Measurements from ENCODE around the gene ANKRD37. TPM values are rescaled to one million over a fixed set of nuclear protein-coding genes. Genes with fewer than 3 reads are reported as not detected.

ANKRD37 gene

GRCh38 chr4:185437809-185438208 is 41.2 kb downstream of the ANKRD37 start:
- DNase-seq, result no peak
- no peak overlapping the region for H3K18ac ChIP-seq (ENCODE audit: low read depth in 1 of 2, low read length in 2 of 2)
- no peaks in the 10 kb centered on the region for H3K36me3 ChIP-seq (ENCODE audit: control insufficient read depth in 1 of 2, insufficient read depth in 2 of 2, low read depth in 1 of 2, low read length in 2 of 2)
- no peak overlapping the region for H3K4me3 ChIP-seq (ENCODE audit: insufficient read depth in 1 of 2, low read depth in 1 of 2, low read length in 2 of 2)
- no peak overlapping the region for H3K14ac ChIP-seq (ENCODE audit: low read length in 2 of 2)
- H4K8ac ChIP-seq (ENCODE audit: low read length), result no peak overlapping the region
- no peak overlapping the region for H3K4ac ChIP-seq (ENCODE audit: low read depth in 1 of 2, low read length in 2 of 2)
- H2BK15ac ChIP-seq (ENCODE audit: low read depth, poor library complexity, severe bottlenecking), result no peak overlapping the region
- no peak overlapping the region for H3K9ac ChIP-seq (ENCODE audit: low read length)
- no peak overlapping the region for H3K4me2 ChIP-seq (ENCODE audit: low read length, poor library complexity, severe bottlenecking)
- H2BK5ac ChIP-seq (ENCODE audit: low read depth, low read length, poor library complexity, severe bottlenecking), result no peak overlapping the region
- H2AK5ac ChIP-seq (ENCODE audit: low read length, severe bottlenecking), result no peak overlapping the region
- no peak overlapping the region for H4K91ac ChIP-seq (ENCODE audit: low read length)
- no peaks in the 10 kb centered on the region for H3K4me1 ChIP-seq (ENCODE audit: control insufficient read depth, insufficient read depth, low read depth, low read length)
- no peak overlapping the region for H3K23ac ChIP-seq (ENCODE audit: low read length in 2 of 2)
- no peak overlapping the region for H3K27ac ChIP-seq (ENCODE audit: low read length, poor library complexity, severe bottlenecking)
- no peaks in the 10 kb centered on the region for H3K9me3 ChIP-seq (ENCODE audit: control insufficient read depth, low read length)
- no peaks in the 10 kb centered on the region for H3K27me3 ChIP-seq (ENCODE audit: control insufficient read depth in 1 of 2, insufficient read depth in 1 of 2, low read length in 2 of 2)
- H2BK12ac ChIP-seq (ENCODE audit: low read length in 2 of 2), result no peak overlapping the region
- H2AFZ ChIP-seq (ENCODE audit: low read depth, low read length), result no peak overlapping the region
- H3K79me1 ChIP-seq (replicated peaks; ENCODE audit: low read length, poor library complexity, severe bottlenecking), result no peaks in the 10 kb centered on the region
- no peak overlapping the region for H2BK120ac ChIP-seq (ENCODE audit: low read depth, low read length)

GRCh38 chr4:185441479-185441878 is 44.8 kb downstream of the ANKRD37 start:
- no peak overlapping the region for H3K4ac ChIP-seq (ENCODE audit: low read depth in 1 of 2, low read length in 2 of 2)
- H3K23ac ChIP-seq (ENCODE audit: low read length in 2 of 2), result no peak overlapping the region
- H3K79me1 ChIP-seq (replicated peaks; ENCODE audit: low read length, poor library complexity, severe bottlenecking), result no peaks in the 10 kb centered on the region
- H2BK5ac ChIP-seq (ENCODE audit: low read depth, low read length, poor library complexity, severe bottlenecking), result no peak overlapping the region
- no peak overlapping the region for H2BK12ac ChIP-seq (ENCODE audit: low read length in 2 of 2)
- H2AK5ac ChIP-seq (ENCODE audit: low read length, severe bottlenecking), result no peak overlapping the region
- no peak overlapping the region for H3K9ac ChIP-seq (ENCODE audit: low read length)
- H3K18ac ChIP-seq (ENCODE audit: low read depth in 1 of 2, low read length in 2 of 2), result no peak overlapping the region
- no peak overlapping the region for H2BK15ac ChIP-seq (ENCODE audit: low read depth, poor library complexity, severe bottlenecking)
- H2BK120ac ChIP-seq (ENCODE audit: low read depth, low read length), result no peak overlapping the region
- H3K36me3 ChIP-seq (ENCODE audit: control insufficient read depth in 1 of 2, insufficient read depth in 2 of 2, low read depth in 1 of 2, low read length in 2 of 2), result no peaks in the 10 kb centered on the region
- H4K91ac ChIP-seq (ENCODE audit: low read length), result no peak overlapping the region
- no peak overlapping the region for H3K4me2 ChIP-seq (ENCODE audit: low read length, poor library complexity, severe bottlenecking)
- H3K4me1 ChIP-seq (ENCODE audit: control insufficient read depth, insufficient read depth, low read depth, low read length), result no peaks in the 10 kb centered on the region
- no peak overlapping the region for H4K8ac ChIP-seq (ENCODE audit: low read length)
- H3K27ac ChIP-seq (ENCODE audit: low read length, poor library complexity, severe bottlenecking), result no peak overlapping the region
- H3K27me3 ChIP-seq (ENCODE audit: control insufficient read depth in 1 of 2, insufficient read depth in 1 of 2, low read length in 2 of 2), result no peaks in the 10 kb centered on the region
- H3K14ac ChIP-seq (ENCODE audit: low read length in 2 of 2), result no peak overlapping the region
- H3K9me3 ChIP-seq (ENCODE audit: control insufficient read depth, low read length), result no peaks in the 10 kb centered on the region
- H3K4me3 ChIP-seq (ENCODE audit: insufficient read depth in 1 of 2, low read depth in 1 of 2, low read length in 2 of 2), result no peak overlapping the region
- 100% methylated on average over 1 of the region's 2 CpGs for WGBS
- no peak overlapping the region for H2AFZ ChIP-seq (ENCODE audit: low read depth, low read length)
- DNase-seq, result no peak

- H3K14ac ChIP-seq (ENCODE audit: low read length in 2 of 2), result no peak overlapping the region
- H4K8ac ChIP-seq (ENCODE audit: low read length), result no peak overlapping the region
- no peak overlapping the region for H3K27ac ChIP-seq (ENCODE audit: low read length, poor library complexity, severe bottlenecking)
- no peak overlapping the region for H2BK120ac ChIP-seq (ENCODE audit: low read depth, low read length)
- no peak overlapping the region for H2BK5ac ChIP-seq (ENCODE audit: low read depth, low read length, poor library complexity, severe bottlenecking)
- no peak overlapping the region for H2AK5ac ChIP-seq (ENCODE audit: low read length, severe bottlenecking)
- no peak overlapping the region for H3K9ac ChIP-seq (ENCODE audit: low read length)
- H2AFZ ChIP-seq (ENCODE audit: low read depth, low read length), result no peak overlapping the region
- no peak overlapping the region for H3K18ac ChIP-seq (ENCODE audit: low read depth in 1 of 2, low read length in 2 of 2)
- H3K36me3 ChIP-seq (ENCODE audit: control insufficient read depth in 1 of 2, insufficient read depth in 2 of 2, low read depth in 1 of 2, low read length in 2 of 2), result no peaks in the 10 kb centered on the region
- no peaks in the 10 kb centered on the region for H3K27me3 ChIP-seq (ENCODE audit: control insufficient read depth in 1 of 2, insufficient read depth in 1 of 2, low read length in 2 of 2)
- no peak overlapping the region for H3K4me3 ChIP-seq (ENCODE audit: insufficient read depth in 1 of 2, low read depth in 1 of 2, low read length in 2 of 2)
- H3K9me3 ChIP-seq (ENCODE audit: control insufficient read depth, low read length), result no peaks in the 10 kb centered on the region
- no peak overlapping the region for H3K4ac ChIP-seq (ENCODE audit: low read depth in 1 of 2, low read length in 2 of 2)
- DNase-seq, result no peak
- H2BK15ac ChIP-seq (ENCODE audit: low read depth, poor library complexity, severe bottlenecking), result no peak overlapping the region
- WGBS, result 100% methylated on average over 1 of the region's 2 CpGs
- H3K4me1 ChIP-seq (ENCODE audit: control insufficient read depth, insufficient read depth, low read depth, low read length), result no peaks in the 10 kb centered on the region
- H3K4me2 ChIP-seq (ENCODE audit: low read length, poor library complexity, severe bottlenecking), result no peak overlapping the region
- no peak overlapping the region for H4K91ac ChIP-seq (ENCODE audit: low read length)
- H2BK12ac ChIP-seq (ENCODE audit: low read length in 2 of 2), result no peak overlapping the region
- no peak overlapping the region for H3K23ac ChIP-seq (ENCODE audit: low read length in 2 of 2)
- H3K79me1 ChIP-seq (replicated peaks; ENCODE audit: low read length, poor library complexity, severe bottlenecking), result no peaks in the 10 kb centered on the region
These were observed 48.6 kb downstream of the ANKRD37 start for GRCh38 chr4:185445209-185445608.

Small RNA genes lying within 50 kb of the gene (small RNA-seq; reads per million reads assigned to genes)
- not detected for gene RF00019 (ENCODE audit: low read depth)

All from mesenchymal stem cell (in vitro differentiated cells and primary cell).